HepG2 (cell line): ENCODE data around the gene TEX19. TPM values are rescaled to one million over a fixed set of nuclear protein-coding genes. Genes with fewer than 3 reads are reported as not detected.

Source experiments
- AGO1 ChIP-seq: fragments of 200-400 bp; formaldehyde crosslinking; IDR thresholded peaks from 2 replicates; pipeline ENCODE4 v1.6.1; 2017; ENCODE audit warnings: mild to moderate bottlenecking, low read depth, low read length, moderate library complexity; ENCODE audit not compliant: poor library complexity, severe bottlenecking
- AGO2 ChIP-seq: fragments of 200-400 bp; formaldehyde crosslinking; optimal IDR thresholded peaks from 2 replicates; pipeline ENCODE3; 2017; ENCODE audit warnings: mild to moderate bottlenecking, low read depth, low read length, moderate library complexity
- ARNT2 ChIP-seq: sonication (generic); formaldehyde crosslinking; IDR thresholded peaks from 2 replicates; pipeline ENCODE4 v1.8.0; 2022; ENCODE audit warnings: mild to moderate bottlenecking, low read depth, missing genetic modification reagents, moderate library complexity
- BCL3 ChIP-seq: sonication (generic); formaldehyde crosslinking; IDR thresholded peaks from 2 replicates; pipeline ENCODE4 v1.5.1; 2020; ENCODE audit warnings: mild to moderate bottlenecking, missing genetic modification reagents, moderate library complexity
- CSRNP1 ChIP-seq: sonication (generic); formaldehyde crosslinking; IDR thresholded peaks from 2 replicates; pipeline ENCODE4 v1.8.1; 2023; ENCODE audit warnings: mild to moderate bottlenecking, missing genetic modification reagents
- HDAC6 ChIP-seq: fragments of 200-600 bp; sonication (generic); IDR thresholded peaks from 2 replicates; pipeline ENCODE4 v1.7.0; 2017; ENCODE audit warnings: mild to moderate bottlenecking, antibody characterized with exemption, low read length, low read depth
- KDM5B ChIP-seq: sonication (generic); formaldehyde crosslinking; IDR thresholded peaks from 2 replicates; pipeline ENCODE4 v1.4.0; 2020; ENCODE audit warnings: missing genetic modification reagents, mild to moderate bottlenecking, borderline replicate concordance
- MTA1 ChIP-seq: sonication (generic); formaldehyde crosslinking; IDR thresholded peaks from 2 replicates; pipeline ENCODE4 v1.4.0; 2020; ENCODE audit warnings: missing genetic modification reagents, mild to moderate bottlenecking, borderline replicate concordance
- PATZ1 ChIP-seq: sonication (generic); formaldehyde crosslinking; IDR thresholded peaks from 2 replicates; pipeline ENCODE4 v1.4.0; 2020; ENCODE audit warnings: missing genetic modification reagents
- THAP9 ChIP-seq: sonication (generic); formaldehyde crosslinking; IDR thresholded peaks from 2 replicates; pipeline ENCODE4; 2020; ENCODE audit warnings: missing genetic modification reagents, mild to moderate bottlenecking, borderline replicate concordance
- ZBTB34 ChIP-seq: sonication (generic); formaldehyde crosslinking; IDR thresholded peaks from 2 replicates; pipeline ENCODE4 v1.8.0; 2022; ENCODE audit warnings: mild to moderate bottlenecking, missing genetic modification reagents
- ZFP36L2 ChIP-seq: sonication (generic); formaldehyde crosslinking; IDR thresholded peaks from 2 replicates; pipeline ENCODE4 v1.4.0; 2020; ENCODE audit warnings: missing genetic modification reagents
- ZFX ChIP-seq: sonication (generic); formaldehyde crosslinking; IDR thresholded peaks from 2 replicates; pipeline ENCODE4 v1.4.0; 2020; ENCODE audit warnings: mild to moderate bottlenecking, low read depth, missing genetic modification reagents, moderate library complexity
- ZNF44 ChIP-seq: sonication (generic); formaldehyde crosslinking; IDR thresholded peaks from 2 replicates; pipeline ENCODE4 v1.5.1; 2020; ENCODE audit warnings: mild to moderate bottlenecking, missing genetic modification reagents
- ZNF446 ChIP-seq: sonication (generic); formaldehyde crosslinking; IDR thresholded peaks from 2 replicates; pipeline ENCODE4 v1.5.0; 2020; ENCODE audit warnings: mild to moderate bottlenecking, missing genetic modification reagents
- ZNF776 ChIP-seq: sonication (generic); formaldehyde crosslinking; IDR thresholded peaks from 2 replicates; pipeline ENCODE4 v1.4.0; 2020; ENCODE audit warnings: mild to moderate bottlenecking, missing genetic modification reagents
- ZNF83 ChIP-seq: sonication (generic); formaldehyde crosslinking; IDR thresholded peaks from 2 replicates; pipeline ENCODE4 v1.4.0; 2020; ENCODE audit warnings: missing genetic modification reagents, mild to moderate bottlenecking, borderline replicate concordance
- polyA plus RNA-seq, 8 experiments: library from polyadenylated mRNA; depleted of rRNA in 3 of 8; stranded (reverse) in 7 of 8; unstranded in 1 of 8; fragments of >200 nt; fragmentation: Illumina TruSeq in 4 of 8; extraction: Trizol in 4 of 8; gene quantifications; 2 replicates each; pipeline versions ENCODE4 v1.2.1 to v1.2.3, GENCODE V29; 2011 to 2016; ENCODE audit warnings: low read depth in 4 of 8, missing spikeins in 1 of 8, mixed read lengths in 1 of 8; ENCODE audit not compliant: insufficient read depth in 1 of 8
- total RNA-seq, 5 experiments: library from RNA; depleted of rRNA; stranded (reverse); fragments of >200 nt; fragmentation: Illumina TruSeq; extraction: Trizol; gene quantifications; 2 replicates each; pipeline ENCODE4 v1.2.3, GENCODE V29; 2016; ENCODE audit warnings: low read depth in 1 of 5

TEX19 gene
- total and polyA plus RNA-seq, 2 of the 13 experiments (the other 11 are each of a cell fraction or from before 2014, with no cell fraction given): 1.3 to 6.0 TPM

- TF ChIP-seq KDM5B (peak; percentile 35; the same call in 1 of the 2 replicates), HDAC6 (no peak), THAP9 (CRISPR knock-in tag) (0 out of 2 replicates have a peak, but pooled peaks have one; percentile 17), ZNF83 (CRISPR knock-in tag) (0 out of 2 replicates have a peak, but pooled peaks have one; percentile 35), ARNT2 (CRISPR knock-in tag) (0 out of 2 replicates have a peak, but pooled peaks have one; percentile 26), ZNF446 (CRISPR knock-in tag) (no peak), AGO2 (peak; percentile 89), ZNF776 (CRISPR knock-in tag) (no peak), ZBTB34 (CRISPR knock-in tag) (0 out of 2 replicates have a peak, but pooled peaks have one; percentile 42), ZNF44 (CRISPR knock-in tag) (no peak), AGO1 (peak; percentile 60), PATZ1 (CRISPR knock-in tag) (peak; percentile 27; the same call in 1 of the 2 replicates), MTA1 (CRISPR knock-in tag) (peak; percentile 58; the same call in 1 of the 2 replicates), ZFP36L2 (no peak), BCL3 (CRISPR knock-in tag) (0 out of 2 replicates have a peak, but pooled peaks have one; percentile 30), CSRNP1 (CRISPR knock-in tag) (peak; percentile 55; the same call in 1 of the 2 replicates), ZFX (CRISPR knock-in tag) (peak; percentile 26)
Observed at GRCh38 chr17:82344175-82344907, 14.7 kb upstream of the TEX19 start (continued).
